CD14-positive monocyte (primary cell): ENCODE results near the gene PSKH1. TPM values are rescaled to one million over a fixed set of nuclear protein-coding genes. Genes with fewer than 3 reads are reported as not detected.
A peak's percentile ranks its signal among the peaks of the same experiment; 100 is the strongest.

Experiments used
- DNase-seq, 3 donors: peaks; one replicate each; pipeline ENCODE4 v3.0.0-alpha.2; 2011 to 2022
- H2AFZ ChIP-seq: 2 replicates; pipeline ENCODE4 v1.6.0; 2012; ENCODE audit warnings: mild to moderate bottlenecking, low read depth, low read length, inconsistent platforms; ENCODE audit not compliant: insufficient read depth, poor library complexity, severe bottlenecking
- H3K27ac ChIP-seq, 2 donors: 1 replicate in 1 of 2; 2 replicates in 1 of 2; pipeline ENCODE4 v1.5.1; 2012 to 2013; ENCODE audit warnings: low read length in 2 of 2, control low read depth in 1 of 2, inconsistent platforms in 1 of 2, low read depth in 1 of 2, mild to moderate bottlenecking in 1 of 2
- H3K27me3 ChIP-seq, 2 donors: one replicate each; pipeline versions ENCODE4 v1.6.0 to v1.6.1; 2011 to 2013; ENCODE audit warnings: low read length in 2 of 2; ENCODE audit not compliant: control insufficient read depth in 2 of 2, insufficient read depth in 2 of 2
- H3K36me3 ChIP-seq, 2 donors: replicated peaks in 1 of 2; 1 replicate in 1 of 2; 2 replicates in 1 of 2; pipeline versions ENCODE4 v1.5.1 to v1.6.1; 2012 to 2013; ENCODE audit warnings: low read length in 2 of 2, control low read depth in 1 of 2, inconsistent platforms in 1 of 2, mild to moderate bottlenecking in 1 of 2; ENCODE audit not compliant: insufficient read depth in 2 of 2, control insufficient read depth in 1 of 2
- H3K4me1 ChIP-seq, 2 donors: 1 replicate in 1 of 2; 2 replicates in 1 of 2; pipeline versions ENCODE4 v1.5.1 to v1.6.1; 2012 to 2013; ENCODE audit warnings: low read length in 2 of 2, control low read depth in 1 of 2, inconsistent platforms in 1 of 2, mild to moderate bottlenecking in 1 of 2, moderate library complexity in 1 of 2; ENCODE audit not compliant: insufficient read depth in 2 of 2, control insufficient read depth in 1 of 2
- H3K4me2 ChIP-seq: replicated peaks from 2 replicates; pipeline ENCODE3; 2012; ENCODE audit warnings: low read length, moderate library complexity, mild to moderate bottlenecking; ENCODE audit not compliant: poor library complexity, severe bottlenecking; ENCODE audit errors: extremely low read depth
- H3K4me3 ChIP-seq, 3 experiments: fragments of 200-600 bp in 1 of 3; sonication (generic) in 1 of 3; replicated peaks in 1 of 3; 1 replicate in 2 of 3; 2 replicates in 1 of 3; pipeline ENCODE4 v1.5.1; 2011 to 2013; ENCODE audit warnings: low read length in 3 of 3, mild to moderate bottlenecking in 3 of 3, control low read depth in 2 of 3, low read depth in 2 of 3, inconsistent platforms in 1 of 3, moderate library complexity in 1 of 3
- H3K79me2 ChIP-seq: 2 replicates; pipeline ENCODE4 v1.6.0; 2012; ENCODE audit warnings: mild to moderate bottlenecking, control low read depth, inconsistent platforms, low read length, moderate library complexity; ENCODE audit not compliant: insufficient read depth
- H3K9ac ChIP-seq: 2 replicates; pipeline ENCODE4 v1.6.0; 2017; ENCODE audit warnings: low read length, mild to moderate bottlenecking; ENCODE audit not compliant: insufficient read depth, poor library complexity, severe bottlenecking
- H3K9me3 ChIP-seq, 2 donors: replicated peaks in 1 of 2; 1 replicate in 1 of 2; 2 replicates in 1 of 2; pipeline versions ENCODE4 v1.5.1 to v1.6.1; 2012 to 2013; ENCODE audit warnings: low read length in 2 of 2, control low read depth in 1 of 2; ENCODE audit not compliant: control insufficient read depth in 1 of 2, insufficient read depth in 1 of 2
- H4K20me1 ChIP-seq: 2 replicates; pipeline ENCODE4 v1.6.0; 2012; ENCODE audit warnings: mild to moderate bottlenecking, low read length, control low read depth, moderate library complexity; ENCODE audit not compliant: insufficient read depth
- H3K27ac Mint-ChIP-seq, 7 donors: one replicate each; pipeline ENCODE4 v1.8.0; 2020; ENCODE audit warnings: mild to moderate bottlenecking in 7 of 7, mixed read lengths in 7 of 7, moderate library complexity in 6 of 7, inconsistent platforms in 2 of 7
- H3K27me3 Mint-ChIP-seq, 3 donors: one replicate each; pipeline ENCODE4 v1.8.0; 2021 to 2022; ENCODE audit warnings: low read depth in 3 of 3, mild to moderate bottlenecking in 3 of 3, mixed read lengths in 3 of 3, moderate library complexity in 3 of 3, inconsistent platforms in 1 of 3
- H3K36me3 Mint-ChIP-seq, 2 donors: one replicate each; pipeline ENCODE4 v1.8.0; 2020; ENCODE audit warnings: mixed read lengths in 2 of 2, inconsistent platforms in 1 of 2, mild to moderate bottlenecking in 1 of 2
- H3K4me1 Mint-ChIP-seq: one replicate; pipeline ENCODE4 v1.8.0; 2020; ENCODE audit warnings: mild to moderate bottlenecking, mixed read lengths
- H3K4me3 Mint-ChIP-seq, 2 donors: one replicate each; pipeline ENCODE4 v1.8.0; 2020; ENCODE audit warnings: mild to moderate bottlenecking in 2 of 2, mixed read lengths in 2 of 2, moderate library complexity in 1 of 2
- H3K9me3 Mint-ChIP-seq, 7 donors: one replicate each; pipeline ENCODE4 v1.8.0; 2020 to 2022; ENCODE audit warnings: mixed read lengths in 7 of 7, mild to moderate bottlenecking in 6 of 7, moderate library complexity in 6 of 7, inconsistent platforms in 2 of 7
- CTCF ChIP-seq: fragments of 200-600 bp; IDR thresholded peaks from one replicate; pipeline ENCODE4 v1.8.0; 2022; ENCODE audit warnings: antibody characterized with exemption, mild to moderate bottlenecking
- WGBS: methylation state at CpG from one replicate; pipeline ENCODE4 v1.1.5; 2013; ENCODE audit warnings: missing lambda C conversion rate; ENCODE audit not compliant: insufficient coverage; 5-methylcytosine and 5-hydroxymethylcytosine counted together
- intact Hi-C, 2 donors: fragments of 100-400 bp; cut with micrococcal nuclease; formaldehyde crosslinking; loops; one replicate each; pipeline versions ENCODE4 v1.15.0 to v1.15.1; 2023
- polyA plus RNA-seq, 3 donors: library from polyadenylated mRNA; depleted of rRNA in 1 of 3; unstranded in 2 of 3; stranded (reverse) in 1 of 3; fragments of 300-500 nt in 2 of 3; fragments of >200 nt in 1 of 3; fragmentation: Illumina TruSeq in 2 of 3; gene quantifications; 1 replicate in 2 of 3; 2 replicates in 1 of 3; pipeline ENCODE4 v1.2.3, GENCODE V29; 2012 to 2021

Gene PSKH1
- polyA plus RNA-seq, 3 donors: 11.0 to 19.7 (median 16.8) TPM

GRCh38 chr16:67882374-67883145, 10.5 kb upstream of the PSKH1 start:
- Histone ChIP-seq H3K4me3 (no peak overlapping the region), H3K36me3 (peaks cover 88 to 97% of the 10 kb centered on the region in 2 donors), H3K4me2 (no peak overlapping the region), H3K9me3 (no peaks in the 10 kb centered on the region), H3K4me1 (no peaks in the 10 kb centered on the region), H4K20me1 (peaks cover 3% of the 10 kb centered on the region), H2AFZ (no peak overlapping the region), H3K79me2 (no peaks in the 10 kb centered on the region), H3K27me3 (no peaks in the 10 kb centered on the region), H3K9ac (no peak overlapping the region), H3K27ac (no peak overlapping the region)
- 96% methylated on average over 9 of the region's 18 CpGs for WGBS
- H3K27me3 Mint-ChIP-seq: peaks cover 0 to 2% (median 2%) of the 10 kb centered on the region in 3 donors
- peak overlapping the region in 3 of 7 donors; percentile 35 to 64 (median 55) for H3K27ac Mint-ChIP-seq
- peaks cover 73 to 96% of the 10 kb centered on the region in 2 donors for H3K36me3 Mint-ChIP-seq
- H3K4me3 Mint-ChIP-seq: no peak overlapping the region
- no peaks in the 10 kb centered on the region for H3K4me1 Mint-ChIP-seq
- intact Hi-C loops: loop anchor here (2.0 to 10.0 kb wide), 3 partner anchors 180 to 352 kb away; partner anchors contain the start of gene ESRP2 (in 1 of the 2)
- TF ChIP-seq CTCF: no peak
- no peaks in the 10 kb centered on the region for H3K9me3 Mint-ChIP-seq
- DNase-seq: no peak

DNA sequence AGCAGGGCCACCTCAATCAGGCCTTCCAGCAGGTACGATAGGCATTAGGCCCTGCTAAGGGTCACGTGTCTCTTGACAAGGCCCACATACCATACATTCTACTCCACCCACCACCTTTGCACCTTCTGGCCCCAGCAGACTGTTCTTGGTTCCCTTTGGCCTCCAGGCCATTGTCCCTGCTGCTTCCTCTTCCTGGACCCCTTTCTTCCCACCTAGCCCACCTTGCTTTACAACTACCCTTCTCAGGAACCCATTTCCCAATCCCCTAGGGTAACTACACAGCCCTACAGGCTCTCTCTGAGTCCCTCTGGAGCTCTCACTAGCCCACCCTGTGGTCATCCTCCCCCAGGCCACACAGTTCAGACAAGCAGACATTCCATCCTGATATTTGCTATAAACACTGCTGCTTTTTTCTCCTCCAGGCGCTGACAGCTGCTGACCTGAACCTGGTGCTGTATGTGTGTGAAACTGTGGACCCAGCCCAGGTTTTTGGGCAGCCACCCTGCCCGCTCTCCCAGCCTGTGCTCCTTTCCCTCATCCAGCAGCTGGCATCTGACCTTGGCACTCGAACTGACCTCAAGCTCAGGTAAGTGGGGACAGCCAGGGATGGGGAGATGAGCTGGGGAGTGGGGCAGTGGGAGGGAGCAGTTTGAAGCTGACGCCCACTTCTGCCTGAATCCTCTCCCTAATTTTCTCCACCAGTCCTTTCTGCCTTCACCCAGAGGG, 9.7 kb upstream of the PSKH1 start:
- Mint-ChIP-seq H3K4me3 (no peak overlapping the region), H3K36me3 (peaks cover 65 to 89% of the 10 kb centered on the region in 2 donors), H3K4me1 (no peaks in the 10 kb centered on the region), H3K9me3 (no peaks in the 10 kb centered on the region), H3K27ac (peak overlapping the region in 5 of 7 donors; percentile 42 to 63 (median 54)), H3K27me3 (peaks cover 0 to 2% (median 2%) of the 10 kb centered on the region in 3 donors)
- no peak for TF ChIP-seq CTCF
- intact Hi-C loops: loop anchor here (2.0 to 10.0 kb wide), 3 partner anchors 179 to 351 kb away; partner anchors contain the start of gene ESRP2 (in 1 of the 2)
- H3K9ac ChIP-seq: no peak overlapping the region
- WGBS: 90% methylated on average over 2 of the region's 6 CpGs
- no peaks in the 10 kb centered on the region for H3K9me3 ChIP-seq
- H3K79me2 ChIP-seq: no peaks in the 10 kb centered on the region
- peaks cover 3% of the 10 kb centered on the region for H4K20me1 ChIP-seq
- no peak for DNase-seq
- H3K4me2 ChIP-seq: no peak overlapping the region
- H3K36me3 ChIP-seq: peaks cover 81 to 89% of the 10 kb centered on the region in 2 donors
- no peak overlapping the region for H3K4me3 ChIP-seq
- H3K4me1 ChIP-seq: no peaks in the 10 kb centered on the region
- peak overlapping the region in 1 of 2 donors; percentile 14 for H3K27ac ChIP-seq
- no peak overlapping the region for H2AFZ ChIP-seq
- H3K27me3 ChIP-seq: no peaks in the 10 kb centered on the region
